Chondrocyte (in vitro differentiated cells): ENCODE results near the gene CCDC83. TPM values are rescaled to one million over a fixed set of nuclear protein-coding genes. Genes with fewer than 3 reads are reported as not detected.

Source experiments
- DNase-seq: peaks from one replicate; pipeline ENCODE4 v3.0.0; 2021; ENCODE audit warnings: mixed read lengths, low spot score
- H3K27ac Mint-ChIP-seq: one replicate; pipeline ENCODE4 v1.8.0; 2021; ENCODE audit warnings: mild to moderate bottlenecking, moderate library complexity, mixed read lengths; ENCODE audit not compliant: unreplicated experiment
- H3K27me3 Mint-ChIP-seq: 2 replicates; pipeline ENCODE4 v1.8.0; 2021; ENCODE audit warnings: low read depth, mixed read lengths
- H3K36me3 Mint-ChIP-seq: 2 replicates; pipeline ENCODE4 v1.8.0; 2021; ENCODE audit warnings: low read depth, mixed read lengths
- H3K4me1 Mint-ChIP-seq: 2 replicates; pipeline ENCODE4 v1.8.0; 2021; ENCODE audit warnings: low read depth, mild to moderate bottlenecking, mixed read lengths
- H3K4me3 Mint-ChIP-seq: one replicate; pipeline ENCODE4 v1.8.0; 2021; ENCODE audit warnings: mild to moderate bottlenecking, moderate library complexity, mixed read lengths; ENCODE audit not compliant: unreplicated experiment
- H3K9me3 Mint-ChIP-seq: 2 replicates; pipeline ENCODE4 v1.8.0; 2021; ENCODE audit warnings: low read depth, mixed read lengths
- CTCF ChIP-seq: fragments of 200-600 bp; sonication (generic); IDR thresholded peaks from 2 replicates; pipeline ENCODE4 v1.5.0; 2021; ENCODE audit warnings: antibody characterized with exemption, mild to moderate bottlenecking, moderate library complexity
- total RNA-seq: library from RNA; stranded (reverse); gene quantifications from 3 replicates; pipeline ENCODE4 v1.2.1, GENCODE V29; 2021

CCDC83 gene
- total RNA-seq, 1 donor from 2014 or later = not detected

GRCh38 chr11:85896876-85897275 is 41.7 kb downstream of the CCDC83 start:
- no peak for TF ChIP-seq CTCF
- no peaks in the 10 kb centered on the region for H3K36me3 Mint-ChIP-seq
- H3K27me3 Mint-ChIP-seq = no peaks in the 10 kb centered on the region
- peaks cover 11% of the 10 kb centered on the region for H3K4me1 Mint-ChIP-seq
- no peaks in the 10 kb centered on the region for H3K9me3 Mint-ChIP-seq
- H3K4me3 Mint-ChIP-seq = no peak overlapping the region
- DNase-seq = no peak
- no peak overlapping the region for H3K27ac Mint-ChIP-seq

GRCh38 chr11:85898456-85898855 is 43.3 kb downstream of the CCDC83 start:
- no peak for DNase-seq
- Mint-ChIP-seq H3K27me3 (no peaks in the 10 kb centered on the region), H3K27ac (no peak overlapping the region), H3K4me3 (no peak overlapping the region), H3K4me1 (peaks cover 10% of the 10 kb centered on the region), H3K9me3 (no peaks in the 10 kb centered on the region), H3K36me3 (no peaks in the 10 kb centered on the region)
- TF ChIP-seq CTCF = no peak

- H3K4me1 Mint-ChIP-seq = peaks cover 4% of the 10 kb centered on the region
- TF ChIP-seq CTCF = no peak
- H3K36me3 Mint-ChIP-seq = no peaks in the 10 kb centered on the region
- no peaks in the 10 kb centered on the region for H3K27me3 Mint-ChIP-seq
- no peak overlapping the region for H3K4me3 Mint-ChIP-seq
- no peaks in the 10 kb centered on the region for H3K9me3 Mint-ChIP-seq
- no peak overlapping the region for H3K27ac Mint-ChIP-seq
- no peak for DNase-seq
Observed at GRCh38 chr11:85902353-85902752, 47.2 kb downstream of the CCDC83 start.

- peaks cover 4% of the 10 kb centered on the region for H3K4me1 Mint-ChIP-seq
Observed at GRCh38 chr11:85903406-85903805, 48.2 kb downstream of the CCDC83 start.

GRCh38 chr11:85903811-85904210 is 48.6 kb downstream of the CCDC83 start:
- no peaks in the 10 kb centered on the region for H3K36me3 Mint-ChIP-seq

More at GRCh38 chr11:85903406-85903805, 48.2 kb downstream of the CCDC83 start:
- H3K27ac Mint-ChIP-seq = no peak overlapping the region
- no peak for TF ChIP-seq CTCF
- DNase-seq = no peak
- no peaks in the 10 kb centered on the region for H3K9me3 Mint-ChIP-seq
- no peaks in the 10 kb centered on the region for H3K36me3 Mint-ChIP-seq
- no peaks in the 10 kb centered on the region for H3K27me3 Mint-ChIP-seq
- H3K4me3 Mint-ChIP-seq = no peak overlapping the region

More at GRCh38 chr11:85903811-85904210, 48.6 kb downstream of the CCDC83 start:
- no peak for TF ChIP-seq CTCF
- no peak overlapping the region for H3K4me3 Mint-ChIP-seq
- H3K9me3 Mint-ChIP-seq = no peaks in the 10 kb centered on the region
- no peak overlapping the region for H3K27ac Mint-ChIP-seq
- H3K27me3 Mint-ChIP-seq = no peaks in the 10 kb centered on the region
- peaks cover 4% of the 10 kb centered on the region for H3K4me1 Mint-ChIP-seq
- DNase-seq = no peak
